HG02798 (cell line): ENCODE results near the gene SREBF1.
"Not testable (repeated sequence)": the region's sequence is repeated elsewhere in the genome, so short reads cannot be mapped to it uniquely, and the experiment has no call there.

Source experiments
- ATAC-seq: cut with Tn5 transposase; IDR thresholded peaks from one replicate; pipeline ENCODE4 v1.9.1; 2021; ENCODE audit warnings: mild to moderate bottlenecking; ENCODE audit not compliant: unreplicated experiment, poor library complexity

The SREBF1 gene

GRCh38 chr17:17814162-17815061, 22.4 kb downstream of the SREBF1 start:
- no peak for ATAC-seq

GRCh38 chr17:17813725-17814095, 23.1 kb downstream of the SREBF1 start:
- no peak for ATAC-seq

- no peak for ATAC-seq
Measured at GRCh38 chr17:17813055-17813724, 23.6 kb downstream of the SREBF1 start.

- no peak for ATAC-seq
Measured at GRCh38 chr17:17812211-17813054, 24.4 kb downstream of the SREBF1 start.

- no peak for ATAC-seq
Measured at GRCh38 chr17:17811381-17812210, 25.2 kb downstream of the SREBF1 start.

GRCh38 chr17:17810895-17811248, 25.9 kb downstream of the SREBF1 start:
- ATAC-seq = no peak

- ATAC-seq = no peak
Measured at GRCh38 chr17:17810084-17810894, 26.5 kb downstream of the SREBF1 start.

GRCh38 chr17:17809531-17810083, 27.2 kb downstream of the SREBF1 start:
- no peak for ATAC-seq

- ATAC-seq = peak; percentile 70
Measured at GRCh38 chr17:17808706-17809432, 27.9 kb downstream of the SREBF1 start.

- ATAC-seq = not testable (repeated sequence)
Measured at GRCh38 chr17:17808200-17808599, 28.6 kb downstream of the SREBF1 start.

- ATAC-seq = no peak
Measured at GRCh38 chr17:17807440-17807839, 29.3 kb downstream of the SREBF1 start.

- no peak for ATAC-seq
Measured at GRCh38 chr17:17806611-17807274, 30.0 kb downstream of the SREBF1 start.

- ATAC-seq = no peak
Measured at GRCh38 chr17:17806035-17806434, 30.8 kb downstream of the SREBF1 start.

GRCh38 chr17:17805575-17805974, 31.2 kb downstream of the SREBF1 start:
- ATAC-seq = no peak

GRCh38 chr17:17804007-17804406, 32.8 kb downstream of the SREBF1 start:
- no peak for ATAC-seq

GRCh38 chr17:17801800-17802481, 34.8 kb downstream of the SREBF1 start:
- no peak for ATAC-seq

GRCh38 chr17:17800504-17801021, 36.2 kb downstream of the SREBF1 start:
- ATAC-seq = no peak
